Measurements from ENCODE around the gene PHYKPL.
"Not testable (repeated sequence)": the region's sequence is repeated elsewhere in the genome, so short reads cannot be mapped to it uniquely, and the experiment has no call there.

Gene PHYKPL

DNA sequence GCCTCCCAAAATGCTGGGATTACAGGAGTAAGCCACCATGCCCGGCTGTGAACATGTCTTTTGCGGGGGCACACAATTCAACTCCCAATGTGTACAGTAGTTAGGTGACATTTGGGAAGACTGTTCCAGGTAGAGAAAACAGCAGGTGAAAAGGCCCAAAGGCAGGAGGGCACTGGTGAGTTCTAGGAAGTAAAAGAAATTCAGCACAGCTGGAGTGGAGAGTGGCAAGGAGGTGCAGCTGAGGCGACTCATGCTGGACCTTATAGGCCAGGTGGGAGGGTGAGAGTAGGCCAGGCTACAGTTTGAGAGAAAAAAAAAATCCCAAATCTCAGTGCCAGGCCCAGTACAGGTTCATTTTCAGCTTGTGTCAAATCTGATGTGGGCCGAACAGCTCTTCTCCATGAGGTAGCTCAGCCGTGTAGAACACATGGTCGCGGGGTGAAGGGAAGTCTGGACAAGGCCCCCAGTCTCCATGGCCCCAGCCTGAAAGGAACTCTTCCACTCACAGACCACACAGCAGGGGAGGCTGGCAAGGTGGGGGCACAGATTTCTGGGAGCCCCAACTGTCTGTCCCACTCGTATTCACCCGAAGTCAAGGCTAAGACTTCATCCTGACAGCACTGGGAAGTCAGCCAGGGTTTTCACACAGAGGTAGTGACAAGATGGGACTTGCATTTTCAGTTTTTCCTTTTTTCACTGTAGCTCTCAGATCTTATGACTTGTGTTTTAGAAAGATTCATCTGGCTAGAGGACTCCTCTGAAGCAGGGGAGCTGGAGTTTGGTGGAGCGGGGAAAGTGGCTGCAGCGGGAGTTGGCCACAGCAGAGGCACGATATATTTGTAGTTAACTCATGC, 32.8 kb downstream of the PHYKPL start:
- H3K4me3 ChIP-seq (IDR thresholded peaks at IDR 0.05; ENCODE audit: insufficient read depth, low read depth, low read length), result no peak overlapping the region
- H3K4me1 ChIP-seq (ENCODE audit: low read depth, poor library complexity, severe bottlenecking), result no peaks in the 10 kb centered on the region
- H3K27ac ChIP-seq, result no peak overlapping the region
- H3K36me3 ChIP-seq (ENCODE audit: insufficient read depth), result no peaks in the 10 kb centered on the region
- no peak overlapping the region for H3K9ac ChIP-seq
- no peak overlapping the region for H2AFZ ChIP-seq (ENCODE audit: low read depth)
- no peaks in the 10 kb centered on the region for H3K27me3 ChIP-seq (ENCODE audit: insufficient read depth, low read depth)
- TF ChIP-seq, protein P1, sequence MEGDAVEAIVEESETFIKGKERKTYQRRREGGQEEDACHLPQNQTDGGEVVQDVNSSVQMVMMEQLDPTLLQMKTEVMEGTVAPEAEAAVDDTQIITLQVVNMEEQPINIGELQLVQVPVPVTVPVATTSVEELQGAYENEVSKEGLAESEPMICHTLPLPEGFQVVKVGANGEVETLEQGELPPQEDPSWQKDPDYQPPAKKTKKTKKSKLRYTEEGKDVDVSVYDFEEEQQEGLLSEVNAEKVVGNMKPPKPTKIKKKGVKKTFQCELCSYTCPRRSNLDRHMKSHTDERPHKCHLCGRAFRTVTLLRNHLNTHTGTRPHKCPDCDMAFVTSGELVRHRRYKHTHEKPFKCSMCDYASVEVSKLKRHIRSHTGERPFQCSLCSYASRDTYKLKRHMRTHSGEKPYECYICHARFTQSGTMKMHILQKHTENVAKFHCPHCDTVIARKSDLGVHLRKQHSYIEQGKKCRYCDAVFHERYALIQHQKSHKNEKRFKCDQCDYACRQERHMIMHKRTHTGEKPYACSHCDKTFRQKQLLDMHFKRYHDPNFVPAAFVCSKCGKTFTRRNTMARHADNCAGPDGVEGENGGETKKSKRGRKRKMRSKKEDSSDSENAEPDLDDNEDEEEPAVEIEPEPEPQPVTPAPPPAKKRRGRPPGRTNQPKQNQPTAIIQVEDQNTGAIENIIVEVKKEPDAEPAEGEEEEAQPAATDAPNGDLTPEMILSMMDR (conservative IDR thresholded peaks at IDR 0.05; ENCODE audit: low read depth, low read length), result no peak
- H3K79me2 ChIP-seq (ENCODE audit: insufficient read depth, low read depth), result peaks cover 5% of the 10 kb centered on the region; the same call in 1 of the 2 replicates
- no peak overlapping the region for H3K4me2 ChIP-seq
- H4K20me1 ChIP-seq (ENCODE audit: insufficient read depth), result no peaks in the 10 kb centered on the region

DNA sequence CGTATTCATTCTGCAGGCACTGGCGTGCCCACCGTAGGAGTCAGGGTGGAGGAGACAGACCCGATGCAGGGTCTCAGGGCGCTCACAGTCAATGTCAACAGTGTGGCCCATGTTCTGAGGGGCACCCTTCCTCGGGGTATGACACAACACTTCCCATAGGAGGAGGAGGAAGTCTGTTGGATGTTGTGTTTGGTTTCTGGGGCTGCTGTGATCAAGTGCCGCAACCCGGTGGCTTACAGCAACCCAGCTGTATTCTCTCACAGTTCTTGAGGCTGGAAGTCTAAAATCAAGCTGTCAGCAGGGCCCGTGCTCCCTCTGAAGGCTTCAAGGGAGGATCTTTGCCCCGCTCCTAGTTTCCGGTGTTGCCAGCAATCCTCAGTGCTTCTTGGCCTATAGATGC, 33.9 kb downstream of the PHYKPL start:
- TF ChIP-seq, protein P1 (conservative IDR thresholded peaks at IDR 0.05; ENCODE audit: low read depth, low read length), result no peak
- Histone ChIP-seq H3K9ac (no peak overlapping the region), H2AFZ (ENCODE audit: low read depth) (no peak overlapping the region), H3K36me3 (ENCODE audit: insufficient read depth) (no peaks in the 10 kb centered on the region), H4K20me1 (ENCODE audit: insufficient read depth) (no peaks in the 10 kb centered on the region), H3K27me3 (ENCODE audit: insufficient read depth, low read depth) (no peaks in the 10 kb centered on the region), H3K27ac (no peak overlapping the region), H3K79me2 (ENCODE audit: insufficient read depth, low read depth) (no peaks in the 10 kb centered on the region), H3K4me3 (IDR thresholded peaks at IDR 0.05; ENCODE audit: insufficient read depth, low read depth, low read length) (no peak overlapping the region), H3K4me2 (no peak overlapping the region), H3K4me1 (ENCODE audit: low read depth, poor library complexity, severe bottlenecking) (no peaks in the 10 kb centered on the region)

DNA sequence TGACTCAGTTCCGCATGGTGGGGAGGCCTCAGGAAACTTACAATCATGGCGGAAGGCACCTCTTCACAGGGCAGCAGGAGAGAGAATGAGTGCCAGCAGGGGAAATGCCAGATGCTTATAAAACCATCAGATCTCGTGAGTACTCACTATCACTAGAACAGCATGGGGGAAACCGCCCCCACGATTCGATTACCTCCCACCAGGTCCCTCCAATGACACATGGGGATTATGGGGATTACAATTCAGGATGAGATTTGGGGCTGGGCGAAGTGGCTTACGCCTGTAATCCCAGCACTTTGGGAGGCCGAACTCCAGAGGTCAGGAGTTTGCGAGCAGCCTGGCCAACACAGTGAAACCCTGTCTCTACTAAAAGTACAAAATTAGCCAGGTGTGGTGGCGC, 34.5 kb downstream of the PHYKPL start:
- not testable (repeated sequence) for H3K4me2 ChIP-seq; H3K27ac ChIP-seq; H3K27me3 ChIP-seq (ENCODE audit: insufficient read depth, low read depth); H3K4me3 ChIP-seq (IDR thresholded peaks at IDR 0.05; ENCODE audit: insufficient read depth, low read depth, low read length); H3K79me2 ChIP-seq (ENCODE audit: insufficient read depth, low read depth); H2AFZ ChIP-seq (ENCODE audit: low read depth); H3K9ac ChIP-seq; H4K20me1 ChIP-seq (ENCODE audit: insufficient read depth); H3K4me1 ChIP-seq (ENCODE audit: low read depth, poor library complexity, severe bottlenecking); H3K36me3 ChIP-seq (ENCODE audit: insufficient read depth)

DNA sequence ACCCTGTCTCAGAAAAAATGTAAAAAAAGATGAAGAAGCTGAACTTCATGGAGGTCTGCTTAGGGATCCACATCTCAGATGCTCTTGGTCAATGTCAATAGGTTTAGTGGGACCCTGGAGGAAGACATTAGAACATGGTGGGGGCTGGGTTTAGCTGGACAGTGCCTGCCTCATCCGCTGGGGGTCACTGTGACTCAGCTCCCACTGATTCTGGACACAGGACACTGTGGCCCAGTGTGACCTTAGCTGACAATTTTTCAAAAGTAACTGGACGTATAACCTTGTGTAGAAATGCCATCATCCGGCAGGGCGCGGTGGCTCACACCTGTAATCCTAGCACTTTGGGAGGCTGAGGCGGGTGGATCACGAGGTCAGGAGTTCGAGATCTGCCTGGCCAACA, 35.6 kb downstream of the PHYKPL start:
- no peak overlapping the region for H3K9ac ChIP-seq
- TF ChIP-seq, protein P1 (conservative IDR thresholded peaks at IDR 0.05; ENCODE audit: low read depth, low read length), result no peak
- no peaks in the 10 kb centered on the region for H3K36me3 ChIP-seq (ENCODE audit: insufficient read depth)

DNA sequence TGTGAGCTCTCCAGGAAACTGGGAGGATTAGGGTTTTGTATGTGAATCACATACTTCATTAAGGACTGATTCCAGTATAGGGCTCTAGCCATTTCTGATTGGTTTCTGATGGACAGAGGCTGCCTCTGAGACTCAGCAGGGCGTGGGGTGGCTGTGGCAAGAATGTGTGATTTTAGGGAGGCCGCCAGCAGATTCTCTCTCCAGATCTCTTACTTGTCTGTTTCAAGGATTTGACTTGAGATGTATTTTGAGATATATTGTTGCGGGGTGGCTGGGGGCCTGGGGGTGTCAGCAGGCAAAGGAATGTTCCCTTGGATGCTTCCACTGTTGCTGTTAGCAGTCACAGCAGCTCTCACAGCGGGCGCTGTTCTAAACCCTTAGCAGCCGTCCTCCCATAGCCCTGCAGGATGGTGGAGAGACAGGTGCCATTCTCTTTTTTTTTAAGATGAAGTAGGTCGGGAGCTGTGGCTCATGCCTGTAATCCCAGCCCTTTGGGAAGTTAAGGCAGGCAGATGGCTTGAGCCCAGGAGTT, 36.3 kb downstream of the PHYKPL start:
- Histone ChIP-seq H3K4me3 (IDR thresholded peaks at IDR 0.05; ENCODE audit: insufficient read depth, low read depth, low read length) (no peak overlapping the region), H3K27ac (no peak overlapping the region), H3K79me2 (ENCODE audit: insufficient read depth, low read depth) (no peaks in the 10 kb centered on the region), H3K9ac (no peak overlapping the region), H3K4me1 (ENCODE audit: low read depth, poor library complexity, severe bottlenecking) (no peaks in the 10 kb centered on the region), H3K27me3 (ENCODE audit: insufficient read depth, low read depth) (no peaks in the 10 kb centered on the region), H3K36me3 (ENCODE audit: insufficient read depth) (no peaks in the 10 kb centered on the region), H3K4me2 (no peak overlapping the region), H2AFZ (ENCODE audit: low read depth) (no peak overlapping the region), H4K20me1 (ENCODE audit: insufficient read depth) (no peaks in the 10 kb centered on the region)
- TF ChIP-seq, protein P1 (conservative IDR thresholded peaks at IDR 0.05; ENCODE audit: low read depth, low read length), result no peak

More for the DNA sequence above, 35.6 kb downstream of the PHYKPL start:
- Histone ChIP-seq H3K4me3 (IDR thresholded peaks at IDR 0.05; ENCODE audit: insufficient read depth, low read depth, low read length) (no peak overlapping the region), H3K79me2 (ENCODE audit: insufficient read depth, low read depth) (no peaks in the 10 kb centered on the region), H4K20me1 (ENCODE audit: insufficient read depth) (no peaks in the 10 kb centered on the region), H3K4me2 (no peak overlapping the region), H2AFZ (ENCODE audit: low read depth) (no peak overlapping the region), H3K27ac (no peak overlapping the region), H3K4me1 (ENCODE audit: low read depth, poor library complexity, severe bottlenecking) (no peaks in the 10 kb centered on the region), H3K27me3 (ENCODE audit: insufficient read depth, low read depth) (no peaks in the 10 kb centered on the region)

All from KMS-11 (cell line).